ENCODE measurements around the gene LPAR1.

Gene LPAR1

DNA sequence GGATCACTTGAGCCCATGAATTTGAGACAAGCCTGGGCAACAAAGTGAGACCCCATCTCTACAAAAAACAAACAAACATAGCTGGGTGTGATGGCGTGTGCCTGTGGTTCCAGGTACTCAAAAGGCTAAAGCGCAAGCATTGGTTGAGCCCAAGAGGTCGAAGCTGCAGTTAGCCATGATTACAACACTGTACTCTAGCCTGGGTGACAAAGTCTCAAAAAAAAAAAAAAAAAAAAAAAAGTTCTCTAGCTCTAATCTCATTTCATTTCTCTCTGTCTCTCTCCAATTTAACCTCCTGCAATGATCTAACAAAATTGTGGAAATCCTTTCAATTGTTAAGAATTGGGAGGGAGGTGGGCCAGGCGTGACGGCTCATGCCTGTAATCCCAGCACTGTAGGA, 33.3 kb downstream of the LPAR1 start:
- Histone ChIP-seq H3K4me3 (replicated peaks; ENCODE audit: low read depth, low read length) (no peak overlapping the region), H3K36me3 (ENCODE audit: control insufficient read depth, insufficient read depth, low read length) (no peaks in the 10 kb centered on the region), H3K27me3 (replicated peaks; ENCODE audit: control insufficient read depth, insufficient read depth, low read length) (no peaks in the 10 kb centered on the region)
- no peak for DNase-seq (ENCODE audit: extremely low read depth, insufficient read length)
- TF ChIP-seq, protein P1, sequence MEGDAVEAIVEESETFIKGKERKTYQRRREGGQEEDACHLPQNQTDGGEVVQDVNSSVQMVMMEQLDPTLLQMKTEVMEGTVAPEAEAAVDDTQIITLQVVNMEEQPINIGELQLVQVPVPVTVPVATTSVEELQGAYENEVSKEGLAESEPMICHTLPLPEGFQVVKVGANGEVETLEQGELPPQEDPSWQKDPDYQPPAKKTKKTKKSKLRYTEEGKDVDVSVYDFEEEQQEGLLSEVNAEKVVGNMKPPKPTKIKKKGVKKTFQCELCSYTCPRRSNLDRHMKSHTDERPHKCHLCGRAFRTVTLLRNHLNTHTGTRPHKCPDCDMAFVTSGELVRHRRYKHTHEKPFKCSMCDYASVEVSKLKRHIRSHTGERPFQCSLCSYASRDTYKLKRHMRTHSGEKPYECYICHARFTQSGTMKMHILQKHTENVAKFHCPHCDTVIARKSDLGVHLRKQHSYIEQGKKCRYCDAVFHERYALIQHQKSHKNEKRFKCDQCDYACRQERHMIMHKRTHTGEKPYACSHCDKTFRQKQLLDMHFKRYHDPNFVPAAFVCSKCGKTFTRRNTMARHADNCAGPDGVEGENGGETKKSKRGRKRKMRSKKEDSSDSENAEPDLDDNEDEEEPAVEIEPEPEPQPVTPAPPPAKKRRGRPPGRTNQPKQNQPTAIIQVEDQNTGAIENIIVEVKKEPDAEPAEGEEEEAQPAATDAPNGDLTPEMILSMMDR (IDR thresholded peaks at IDR 0.05; ENCODE audit: insufficient read depth, low read length, poor library complexity, severe bottlenecking) = no peak

DNA sequence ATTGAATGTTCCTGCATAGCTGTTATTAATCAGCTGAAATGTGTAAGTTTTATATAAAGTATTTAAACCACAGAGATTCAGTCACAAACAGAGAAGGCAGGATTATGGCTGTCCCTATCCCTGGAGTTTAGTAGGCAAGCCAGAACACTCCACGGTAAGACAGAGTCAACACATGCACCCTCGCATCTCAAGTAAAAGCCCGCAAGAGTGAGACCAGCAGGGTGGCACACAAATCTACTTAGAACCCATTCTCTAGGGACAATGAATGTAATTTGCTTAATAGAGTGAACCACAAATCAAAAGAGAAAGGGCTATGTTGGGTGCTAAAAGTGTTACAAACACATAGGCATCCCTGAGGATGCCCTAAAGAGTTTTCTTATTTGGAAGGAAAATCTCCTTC, 35.1 kb downstream of the LPAR1 start:
- DNase-seq (ENCODE audit: extremely low read depth, insufficient read length) = no peak
- Histone ChIP-seq H3K36me3 (ENCODE audit: control insufficient read depth, insufficient read depth, low read length) (no peaks in the 10 kb centered on the region), H3K4me3 (replicated peaks; ENCODE audit: low read depth, low read length) (no peak overlapping the region), H3K27me3 (replicated peaks; ENCODE audit: control insufficient read depth, insufficient read depth, low read length) (no peaks in the 10 kb centered on the region)
- TF ChIP-seq, protein P1 (IDR thresholded peaks at IDR 0.05; ENCODE audit: insufficient read depth, low read length, poor library complexity, severe bottlenecking) = no peak

DNA sequence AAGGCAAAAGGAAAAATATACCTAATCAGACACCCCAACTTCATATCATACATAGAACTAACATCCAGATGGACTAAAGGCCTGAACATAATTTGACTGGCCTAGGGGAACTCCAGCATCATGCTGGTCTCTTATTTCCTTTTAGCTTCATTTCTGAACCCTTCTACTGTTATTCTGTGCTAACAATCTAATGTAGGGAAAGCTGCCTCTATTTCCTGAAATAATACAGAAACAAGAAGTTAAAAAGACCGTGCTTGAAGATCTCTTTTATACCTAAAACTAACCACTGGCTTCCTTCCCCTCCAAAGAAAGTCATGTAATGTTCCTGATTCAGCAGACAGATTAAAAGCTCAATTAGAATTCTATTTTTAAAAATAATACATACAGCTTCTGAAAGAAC, 36.7 kb downstream of the LPAR1 start:
- Histone ChIP-seq H3K36me3 (ENCODE audit: control insufficient read depth, insufficient read depth, low read length) (no peaks in the 10 kb centered on the region), H3K4me3 (replicated peaks; ENCODE audit: low read depth, low read length) (no peak overlapping the region), H3K27me3 (replicated peaks; ENCODE audit: control insufficient read depth, insufficient read depth, low read length) (no peaks in the 10 kb centered on the region)
- TF ChIP-seq, protein P1 (IDR thresholded peaks at IDR 0.05; ENCODE audit: insufficient read depth, low read length, poor library complexity, severe bottlenecking) = no peak
- no peak for DNase-seq (ENCODE audit: extremely low read depth, insufficient read length)

DNA sequence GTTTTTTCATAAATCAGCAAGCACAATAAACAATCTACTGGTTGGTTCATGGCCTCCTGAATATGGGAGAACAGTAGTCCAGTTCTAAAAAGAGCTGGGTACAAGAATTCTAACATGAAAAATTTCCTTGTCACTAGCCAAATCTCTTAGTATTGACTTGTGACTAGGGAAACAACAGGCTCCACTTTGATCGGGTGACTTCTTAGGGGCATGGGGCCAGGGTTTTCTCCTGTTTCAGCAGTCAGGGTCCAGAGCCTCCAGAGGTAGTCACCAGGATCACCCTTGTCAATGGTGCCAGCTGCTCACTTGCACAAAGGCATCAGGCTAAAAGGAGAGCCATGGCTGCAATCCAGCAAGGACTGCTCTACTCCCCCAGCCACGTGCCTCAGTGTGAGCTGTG, 38.1 kb downstream of the LPAR1 start:
- Histone ChIP-seq H3K4me3 (replicated peaks; ENCODE audit: low read depth, low read length) (no peak overlapping the region), H3K27me3 (replicated peaks; ENCODE audit: control insufficient read depth, insufficient read depth, low read length) (no peaks in the 10 kb centered on the region), H3K36me3 (ENCODE audit: control insufficient read depth, insufficient read depth, low read length) (no peaks in the 10 kb centered on the region)
- TF ChIP-seq, protein P1 (IDR thresholded peaks at IDR 0.05; ENCODE audit: insufficient read depth, low read length, poor library complexity, severe bottlenecking) = no peak
- DNase-seq (ENCODE audit: extremely low read depth, insufficient read length) = no peak

DNA sequence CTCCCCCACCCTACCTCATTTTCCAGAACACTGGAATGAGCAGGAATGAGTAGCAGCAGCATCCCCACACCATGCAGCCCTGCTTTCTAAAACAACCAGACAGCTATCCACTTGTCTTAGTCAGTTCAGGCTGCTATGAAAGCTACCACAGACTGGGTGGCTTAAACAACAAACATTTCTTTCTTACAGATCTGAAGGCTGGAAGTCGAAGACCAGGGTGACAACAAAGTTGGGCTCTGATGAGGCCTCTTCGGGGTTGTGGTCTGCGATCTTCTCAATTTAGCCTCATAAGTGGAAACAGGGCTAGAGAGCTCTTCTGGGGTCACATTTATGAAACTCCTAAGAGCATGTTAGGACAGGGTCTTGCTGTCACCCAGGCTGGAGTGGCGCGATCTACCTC, 38.9 kb downstream of the LPAR1 start:
- Histone ChIP-seq H3K4me3 (replicated peaks; ENCODE audit: low read depth, low read length) (no peak overlapping the region), H3K27me3 (replicated peaks; ENCODE audit: control insufficient read depth, insufficient read depth, low read length) (no peaks in the 10 kb centered on the region), H3K36me3 (ENCODE audit: control insufficient read depth, insufficient read depth, low read length) (no peaks in the 10 kb centered on the region)
- TF ChIP-seq, protein P1 (IDR thresholded peaks at IDR 0.05; ENCODE audit: insufficient read depth, low read length, poor library complexity, severe bottlenecking) = no peak
- no peak for DNase-seq (ENCODE audit: extremely low read depth, insufficient read length)

DNA sequence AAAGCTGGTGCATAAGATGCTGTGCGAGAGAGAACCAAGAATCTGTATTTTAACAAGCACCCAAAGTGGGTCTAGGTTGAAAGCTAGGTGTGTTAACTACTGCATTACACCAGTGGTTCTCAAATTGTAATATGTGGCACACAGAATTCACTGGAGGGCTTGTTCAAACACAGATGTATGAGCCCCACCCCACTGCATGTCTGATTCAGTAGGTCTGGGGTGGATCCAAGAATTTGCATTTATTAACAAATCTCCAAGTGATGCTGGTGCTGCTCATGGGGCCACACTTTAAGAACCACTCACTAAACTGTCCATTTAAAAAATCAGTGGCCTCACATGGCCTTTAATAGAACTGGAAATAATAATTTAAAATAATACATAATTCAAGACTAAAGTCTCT, 40.4 kb downstream of the LPAR1 start:
- Histone ChIP-seq H3K27me3 (replicated peaks; ENCODE audit: control insufficient read depth, insufficient read depth, low read length) (no peaks in the 10 kb centered on the region), H3K4me3 (replicated peaks; ENCODE audit: low read depth, low read length) (no peak overlapping the region), H3K36me3 (ENCODE audit: control insufficient read depth, insufficient read depth, low read length) (no peaks in the 10 kb centered on the region)
- DNase-seq (ENCODE audit: extremely low read depth, insufficient read length) = no peak
- TF ChIP-seq, protein P1 (IDR thresholded peaks at IDR 0.05; ENCODE audit: insufficient read depth, low read length, poor library complexity, severe bottlenecking) = no peak

All from GM06990 (cell line).